CD14-positive monocyte (primary cell): ENCODE measurements around the gene TWNK. TPM values are rescaled to one million over a fixed set of nuclear protein-coding genes. Genes with fewer than 3 reads are reported as not detected.

Experiments used
- DNase-seq, 3 donors: peaks; one replicate each; pipeline ENCODE4 v3.0.0-alpha.2; 2011 to 2022
- H2AFZ ChIP-seq: 2 replicates; pipeline ENCODE4 v1.6.0; 2012; ENCODE audit warnings: mild to moderate bottlenecking, low read depth, low read length, inconsistent platforms; ENCODE audit not compliant: insufficient read depth, poor library complexity, severe bottlenecking
- H3K27ac ChIP-seq, 2 donors: 1 replicate in 1 of 2; 2 replicates in 1 of 2; pipeline ENCODE4 v1.5.1; 2012 to 2013; ENCODE audit warnings: low read length in 2 of 2, control low read depth in 1 of 2, inconsistent platforms in 1 of 2, low read depth in 1 of 2, mild to moderate bottlenecking in 1 of 2
- H3K27me3 ChIP-seq, 2 donors: one replicate each; pipeline versions ENCODE4 v1.6.0 to v1.6.1; 2011 to 2013; ENCODE audit warnings: low read length in 2 of 2; ENCODE audit not compliant: control insufficient read depth in 2 of 2, insufficient read depth in 2 of 2
- H3K36me3 ChIP-seq, 2 donors: replicated peaks in 1 of 2; 1 replicate in 1 of 2; 2 replicates in 1 of 2; pipeline versions ENCODE4 v1.5.1 to v1.6.1; 2012 to 2013; ENCODE audit warnings: low read length in 2 of 2, control low read depth in 1 of 2, inconsistent platforms in 1 of 2, mild to moderate bottlenecking in 1 of 2; ENCODE audit not compliant: insufficient read depth in 2 of 2, control insufficient read depth in 1 of 2
- H3K4me1 ChIP-seq, 2 donors: 1 replicate in 1 of 2; 2 replicates in 1 of 2; pipeline versions ENCODE4 v1.5.1 to v1.6.1; 2012 to 2013; ENCODE audit warnings: low read length in 2 of 2, control low read depth in 1 of 2, inconsistent platforms in 1 of 2, mild to moderate bottlenecking in 1 of 2, moderate library complexity in 1 of 2; ENCODE audit not compliant: insufficient read depth in 2 of 2, control insufficient read depth in 1 of 2
- H3K4me2 ChIP-seq: replicated peaks from 2 replicates; pipeline ENCODE3; 2012; ENCODE audit warnings: low read length, moderate library complexity, mild to moderate bottlenecking; ENCODE audit not compliant: poor library complexity, severe bottlenecking; ENCODE audit errors: extremely low read depth
- H3K4me3 ChIP-seq, 3 experiments: fragments of 200-600 bp in 1 of 3; sonication (generic) in 1 of 3; replicated peaks in 1 of 3; 1 replicate in 2 of 3; 2 replicates in 1 of 3; pipeline ENCODE4 v1.5.1; 2011 to 2013; ENCODE audit warnings: low read length in 3 of 3, mild to moderate bottlenecking in 3 of 3, control low read depth in 2 of 3, low read depth in 2 of 3, inconsistent platforms in 1 of 3, moderate library complexity in 1 of 3
- H3K79me2 ChIP-seq: 2 replicates; pipeline ENCODE4 v1.6.0; 2012; ENCODE audit warnings: mild to moderate bottlenecking, control low read depth, inconsistent platforms, low read length, moderate library complexity; ENCODE audit not compliant: insufficient read depth
- H3K9ac ChIP-seq: 2 replicates; pipeline ENCODE4 v1.6.0; 2017; ENCODE audit warnings: low read length, mild to moderate bottlenecking; ENCODE audit not compliant: insufficient read depth, poor library complexity, severe bottlenecking
- H3K9me3 ChIP-seq, 2 donors: replicated peaks in 1 of 2; 1 replicate in 1 of 2; 2 replicates in 1 of 2; pipeline versions ENCODE4 v1.5.1 to v1.6.1; 2012 to 2013; ENCODE audit warnings: low read length in 2 of 2, control low read depth in 1 of 2; ENCODE audit not compliant: control insufficient read depth in 1 of 2, insufficient read depth in 1 of 2
- H4K20me1 ChIP-seq: 2 replicates; pipeline ENCODE4 v1.6.0; 2012; ENCODE audit warnings: mild to moderate bottlenecking, low read length, control low read depth, moderate library complexity; ENCODE audit not compliant: insufficient read depth
- H3K27ac Mint-ChIP-seq, 7 donors: one replicate each; pipeline ENCODE4 v1.8.0; 2020; ENCODE audit warnings: mild to moderate bottlenecking in 7 of 7, mixed read lengths in 7 of 7, moderate library complexity in 6 of 7, inconsistent platforms in 2 of 7
- H3K27me3 Mint-ChIP-seq, 3 donors: one replicate each; pipeline ENCODE4 v1.8.0; 2021 to 2022; ENCODE audit warnings: low read depth in 3 of 3, mild to moderate bottlenecking in 3 of 3, mixed read lengths in 3 of 3, moderate library complexity in 3 of 3, inconsistent platforms in 1 of 3
- H3K36me3 Mint-ChIP-seq, 2 donors: one replicate each; pipeline ENCODE4 v1.8.0; 2020; ENCODE audit warnings: mixed read lengths in 2 of 2, inconsistent platforms in 1 of 2, mild to moderate bottlenecking in 1 of 2
- H3K4me1 Mint-ChIP-seq: one replicate; pipeline ENCODE4 v1.8.0; 2020; ENCODE audit warnings: mild to moderate bottlenecking, mixed read lengths
- H3K4me3 Mint-ChIP-seq, 2 donors: one replicate each; pipeline ENCODE4 v1.8.0; 2020; ENCODE audit warnings: mild to moderate bottlenecking in 2 of 2, mixed read lengths in 2 of 2, moderate library complexity in 1 of 2
- H3K9me3 Mint-ChIP-seq, 7 donors: one replicate each; pipeline ENCODE4 v1.8.0; 2020 to 2022; ENCODE audit warnings: mixed read lengths in 7 of 7, mild to moderate bottlenecking in 6 of 7, moderate library complexity in 6 of 7, inconsistent platforms in 2 of 7
- WGBS: methylation state at CpG from one replicate; pipeline ENCODE4 v1.1.5; 2013; ENCODE audit warnings: missing lambda C conversion rate; ENCODE audit not compliant: insufficient coverage; 5-methylcytosine and 5-hydroxymethylcytosine counted together
- intact Hi-C, 2 donors: fragments of 100-400 bp; cut with micrococcal nuclease; formaldehyde crosslinking; loops; one replicate each; pipeline versions ENCODE4 v1.15.0 to v1.15.1; 2023
- polyA plus RNA-seq, 3 donors: library from polyadenylated mRNA; depleted of rRNA in 1 of 3; unstranded in 2 of 3; stranded (reverse) in 1 of 3; fragments of 300-500 nt in 2 of 3; fragments of >200 nt in 1 of 3; fragmentation: Illumina TruSeq in 2 of 3; gene quantifications; 1 replicate in 2 of 3; 2 replicates in 1 of 3; pipeline ENCODE4 v1.2.3, GENCODE V29; 2012 to 2021
- TF ChIP-seq, protein P1 (sequence below): fragments of 200-600 bp; IDR thresholded peaks from one replicate; pipeline ENCODE4 v1.8.0; 2022; ENCODE audit warnings: antibody characterized with exemption, mild to moderate bottlenecking

TWNK gene
- polyA plus RNA-seq, 3 donors: 0.31 to 1.2 (median 0.69) TPM

GRCh38 chr10:100966887-100967286 lies 20.5 kb upstream of the TWNK start:
- Mint-ChIP-seq H3K27me3 (peaks cover 18 to 26% (median 22%) of the 10 kb centered on the region in 3 donors), H3K4me1 (peaks cover 13% of the 10 kb centered on the region), H3K4me3 (no peak overlapping the region), H3K36me3 (peaks cover 35 to 36% of the 10 kb centered on the region in 2 donors), H3K9me3 (peaks cover 0 to 3% (median 0%) of the 10 kb centered on the region in 7 donors), H3K27ac (peak overlapping the region in 1 of 7 donors; percentile 13)
- Histone ChIP-seq H3K4me1 (peaks cover 11 to 13% of the 10 kb centered on the region in 2 donors), H3K9me3 (no peaks in the 10 kb centered on the region), H3K27me3 (peaks cover 7 to 13% of the 10 kb centered on the region in 2 donors), H2AFZ (no peak overlapping the region), H3K79me2 (no peaks in the 10 kb centered on the region), H3K4me3 (no peak overlapping the region), H3K9ac (no peak overlapping the region), H3K27ac (no peak overlapping the region), H3K36me3 (peaks cover 32 to 50% of the 10 kb centered on the region in 2 donors), H3K4me2 (no peak overlapping the region), H4K20me1 (no peaks in the 10 kb centered on the region)
- TF ChIP-seq, protein P1, sequence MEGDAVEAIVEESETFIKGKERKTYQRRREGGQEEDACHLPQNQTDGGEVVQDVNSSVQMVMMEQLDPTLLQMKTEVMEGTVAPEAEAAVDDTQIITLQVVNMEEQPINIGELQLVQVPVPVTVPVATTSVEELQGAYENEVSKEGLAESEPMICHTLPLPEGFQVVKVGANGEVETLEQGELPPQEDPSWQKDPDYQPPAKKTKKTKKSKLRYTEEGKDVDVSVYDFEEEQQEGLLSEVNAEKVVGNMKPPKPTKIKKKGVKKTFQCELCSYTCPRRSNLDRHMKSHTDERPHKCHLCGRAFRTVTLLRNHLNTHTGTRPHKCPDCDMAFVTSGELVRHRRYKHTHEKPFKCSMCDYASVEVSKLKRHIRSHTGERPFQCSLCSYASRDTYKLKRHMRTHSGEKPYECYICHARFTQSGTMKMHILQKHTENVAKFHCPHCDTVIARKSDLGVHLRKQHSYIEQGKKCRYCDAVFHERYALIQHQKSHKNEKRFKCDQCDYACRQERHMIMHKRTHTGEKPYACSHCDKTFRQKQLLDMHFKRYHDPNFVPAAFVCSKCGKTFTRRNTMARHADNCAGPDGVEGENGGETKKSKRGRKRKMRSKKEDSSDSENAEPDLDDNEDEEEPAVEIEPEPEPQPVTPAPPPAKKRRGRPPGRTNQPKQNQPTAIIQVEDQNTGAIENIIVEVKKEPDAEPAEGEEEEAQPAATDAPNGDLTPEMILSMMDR: no peak
- DNase-seq: no peak
- intact Hi-C loops: loop anchor here in 1 of 2 donors (5.0 kb wide), 1 partner anchor 45 kb away; no protein-coding TSS in a partner anchor
- no CpG with 5 or more reads among the region's 2 CpGs for WGBS

DNA sequence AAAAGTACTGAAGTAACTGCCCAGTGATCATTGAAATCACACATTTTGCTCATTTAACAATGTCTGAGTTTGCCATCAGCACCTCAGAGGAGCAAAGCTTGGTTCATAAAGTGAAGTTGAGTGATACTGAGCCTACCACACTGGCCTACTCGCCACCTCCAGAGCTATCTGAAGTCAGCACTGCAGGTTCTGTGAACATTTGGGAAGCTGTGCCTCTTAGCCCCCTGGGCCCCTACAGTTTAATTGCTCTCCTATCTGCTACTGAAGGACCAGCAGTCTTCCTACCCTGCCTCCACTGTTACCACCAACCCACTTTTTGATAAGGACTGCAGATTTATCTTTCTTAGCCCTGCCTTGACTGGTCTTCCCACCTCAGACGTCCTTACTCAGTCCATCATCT lies 20.0 kb upstream of the TWNK start:
- no peaks in the 10 kb centered on the region for H4K20me1 ChIP-seq
- TF ChIP-seq, protein P1: no peak
- H3K36me3 ChIP-seq: peaks cover 28 to 46% of the 10 kb centered on the region in 2 donors
- DNase-seq: no peak
- peaks cover 7 to 13% of the 10 kb centered on the region in 2 donors for H3K27me3 ChIP-seq
- H3K79me2 ChIP-seq: no peaks in the 10 kb centered on the region
- peaks cover 11 to 13% of the 10 kb centered on the region in 2 donors for H3K4me1 ChIP-seq
- no peak overlapping the region for H3K27ac Mint-ChIP-seq
- no peak overlapping the region for H3K4me3 Mint-ChIP-seq
- H3K4me3 ChIP-seq: no peak overlapping the region
- H3K27me3 Mint-ChIP-seq: peaks cover 18 to 26% (median 22%) of the 10 kb centered on the region in 3 donors
- peaks cover 30 to 32% of the 10 kb centered on the region in 2 donors for H3K36me3 Mint-ChIP-seq
- H3K4me1 Mint-ChIP-seq: peaks cover 13% of the 10 kb centered on the region
- H3K27ac ChIP-seq: no peak overlapping the region
- intact Hi-C loops: loop anchor here in 1 of 2 donors (5.0 kb wide), 1 partner anchor 45 kb away; no protein-coding TSS in a partner anchor
- H3K9me3 Mint-ChIP-seq: peaks cover 0 to 3% (median 0%) of the 10 kb centered on the region in 7 donors
- H2AFZ ChIP-seq: no peak overlapping the region
- no peak overlapping the region for H3K9ac ChIP-seq
- 100% methylated on average over 1 of the region's 2 CpGs for WGBS
- no peaks in the 10 kb centered on the region for H3K9me3 ChIP-seq
- H3K4me2 ChIP-seq: no peak overlapping the region
